AG08395 (cell line): Measurements from ENCODE around the gene FBXO30.
A peak's percentile ranks its signal among the peaks of the same experiment; 100 is the strongest.

Experiments used
- DNase-seq: peaks from one replicate; pipeline ENCODE4 v3.0.0; 2012; ENCODE audit warnings: mixed read lengths, low spot score

Gene FBXO30

DNA sequence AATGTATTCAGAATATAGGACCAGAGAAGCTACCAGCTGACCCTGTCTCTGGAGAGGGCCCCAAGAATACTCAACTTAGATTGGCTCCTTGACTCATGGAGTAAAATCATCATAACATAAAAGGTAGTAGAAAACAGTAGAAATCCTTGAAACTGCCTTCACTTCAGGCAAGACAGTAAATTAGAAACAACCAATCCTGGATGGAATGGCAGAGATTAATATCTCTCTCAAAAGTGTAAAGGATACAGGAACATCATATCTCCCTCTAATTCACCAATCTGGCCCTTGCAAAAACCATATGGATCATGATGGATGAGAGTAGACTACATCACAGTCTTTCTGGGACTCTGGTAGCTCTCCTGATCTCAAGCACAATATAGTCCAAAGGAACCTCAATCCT lies 58.9 kb downstream of the FBXO30 start:
- no peak for DNase-seq

DNA sequence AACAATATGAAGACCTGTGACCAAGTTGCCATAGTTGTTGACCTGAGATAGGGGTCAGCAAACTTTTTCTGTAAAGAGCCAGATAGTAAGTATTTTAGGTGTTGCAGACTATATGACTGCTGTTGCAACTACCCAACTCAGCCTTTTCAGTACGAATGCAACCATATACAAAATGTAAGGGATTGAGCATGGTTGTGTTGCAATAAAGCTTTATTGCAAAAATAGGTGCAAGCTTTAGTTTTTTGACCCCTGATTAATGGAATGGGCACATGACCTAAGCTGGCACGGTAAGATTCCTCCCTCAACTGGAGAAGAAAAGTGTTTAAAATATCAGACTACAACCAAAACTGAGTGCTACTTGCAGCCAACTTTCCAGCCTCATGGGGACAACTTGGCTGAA lies 62.0 kb downstream of the FBXO30 start:
- DNase-seq: no peak

DNA sequence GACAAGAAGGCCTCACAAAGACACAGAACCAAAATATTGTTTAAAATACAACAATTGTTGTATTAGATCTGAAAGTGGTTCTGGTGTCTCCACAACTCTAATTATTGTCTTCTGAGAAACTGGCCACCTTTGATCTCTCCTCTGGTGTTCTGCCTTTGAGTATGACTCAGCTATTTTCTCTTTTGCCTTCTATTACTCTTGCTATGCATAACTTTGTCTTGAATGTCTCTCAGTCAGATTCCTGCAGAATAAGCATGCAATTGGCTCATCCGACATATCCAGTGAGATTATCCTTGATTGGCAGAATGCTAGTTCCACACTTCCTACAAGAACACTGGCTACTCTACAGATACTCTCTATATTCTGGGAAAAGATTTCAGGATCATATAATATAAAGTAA lies 65.0 kb downstream of the FBXO30 start:
- peak; percentile 62 for DNase-seq

DNA sequence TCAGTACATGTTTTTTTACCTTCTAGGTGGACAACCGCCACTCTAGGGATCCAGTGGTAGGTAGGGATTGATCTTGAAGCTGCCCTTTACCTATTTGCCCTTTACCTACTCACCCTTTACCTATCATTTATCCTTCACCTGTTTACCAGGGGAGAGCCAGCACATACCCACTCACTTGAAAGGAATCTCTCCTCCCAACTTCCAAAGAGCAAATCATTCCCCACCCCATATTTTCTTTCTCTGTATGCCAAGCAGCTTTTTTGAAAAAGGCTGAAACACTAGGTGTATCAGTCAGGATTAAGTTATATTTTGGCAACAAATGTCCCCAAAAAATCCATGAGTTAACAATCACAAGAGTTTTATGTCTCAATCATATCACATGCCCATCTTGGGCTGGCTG lies 68.7 kb downstream of the FBXO30 start:
- DNase-seq: no peak

DNA sequence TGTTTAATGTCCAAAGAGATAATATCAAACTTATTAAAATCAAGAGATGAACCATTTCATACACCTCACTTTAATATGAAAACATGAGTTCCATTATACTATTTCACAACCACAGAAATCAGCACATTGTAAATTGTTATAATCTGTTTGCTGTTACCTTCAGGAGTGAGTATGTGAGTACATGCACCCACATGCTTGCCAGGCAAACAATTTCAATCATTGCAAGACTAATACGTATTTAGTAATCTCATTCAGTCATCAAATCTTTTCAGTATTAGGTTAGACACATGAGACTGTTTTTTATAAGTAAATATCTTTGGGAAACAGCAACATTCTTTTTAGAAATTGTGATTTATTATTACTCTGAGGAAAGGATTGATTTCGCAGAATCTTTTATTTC lies 70.0 kb downstream of the FBXO30 start:
- DNase-seq: no peak
